ENCODE measurements around the gene ERO1B.
"Not testable (repeated sequence)": the region's sequence is repeated elsewhere in the genome, so short reads cannot be mapped to it uniquely, and the experiment has no call there.

Gene ERO1B

GRCh38 chr1:236281654-236282424, at the start of gene ERO1B:
ERO1B (minus strand) TSS chr1:236281958; CDS start chr1:236281783, 175 bp downstream.
- DNase-seq (ENCODE audit: low read depth, low spot score) = peak; percentile 81

- not testable (repeated sequence) for DNase-seq (ENCODE audit: low read depth, low spot score)
Observed at GRCh38 chr1:236331412-236331811, 49.7 kb upstream of the ERO1B start.

GRCh38 chr1:236326432-236326831, 44.7 kb upstream of the ERO1B start:
- DNase-seq (ENCODE audit: low read depth, low spot score) = no peak

GRCh38 chr1:236325567-236325966, 43.8 kb upstream of the ERO1B start:
- no peak for DNase-seq (ENCODE audit: low read depth, low spot score)

- no peak for DNase-seq (ENCODE audit: low read depth, low spot score)
Observed at GRCh38 chr1:236323819-236324411, 42.2 kb upstream of the ERO1B start.

GRCh38 chr1:236322566-236323409, 41.0 kb upstream of the ERO1B start:
- no peak for DNase-seq (ENCODE audit: low read depth, low spot score)

- DNase-seq (ENCODE audit: low read depth, low spot score) = no peak
Observed at GRCh38 chr1:236321101-236321500, 39.3 kb upstream of the ERO1B start.

GRCh38 chr1:236320671-236321070, 38.9 kb upstream of the ERO1B start:
- DNase-seq (ENCODE audit: low read depth, low spot score) = no peak

- DNase-seq (ENCODE audit: low read depth, low spot score) = no peak
Observed at GRCh38 chr1:236320214-236320613, 38.5 kb upstream of the ERO1B start.

- DNase-seq (ENCODE audit: low read depth, low spot score) = no peak
Observed at GRCh38 chr1:236316437-236316836, 34.7 kb upstream of the ERO1B start.

GRCh38 chr1:236315518-236315917, 33.8 kb upstream of the ERO1B start:
- DNase-seq (ENCODE audit: low read depth, low spot score) = no peak

GRCh38 chr1:236315092-236315491, 33.3 kb upstream of the ERO1B start:
- no peak for DNase-seq (ENCODE audit: low read depth, low spot score)

- not testable (repeated sequence) for DNase-seq (ENCODE audit: low read depth, low spot score)
Observed at GRCh38 chr1:236314050-236314449, 32.3 kb upstream of the ERO1B start.

- no peak for DNase-seq (ENCODE audit: low read depth, low spot score)
Observed at GRCh38 chr1:236313427-236313826, 31.7 kb upstream of the ERO1B start.

GRCh38 chr1:236311040-236311439, 29.3 kb upstream of the ERO1B start:
- no peak for DNase-seq (ENCODE audit: low read depth, low spot score)

- no peak for DNase-seq (ENCODE audit: low read depth, low spot score)
Observed at GRCh38 chr1:236308827-236309226, 27.1 kb upstream of the ERO1B start.

GRCh38 chr1:236307435-236307834, 25.7 kb upstream of the ERO1B start:
- no peak for DNase-seq (ENCODE audit: low read depth, low spot score)

GRCh38 chr1:236304682-236305081, 22.9 kb upstream of the ERO1B start:
- no peak for DNase-seq (ENCODE audit: low read depth, low spot score)

- DNase-seq (ENCODE audit: low read depth, low spot score) = no peak
Observed at GRCh38 chr1:236303675-236304074, 21.9 kb upstream of the ERO1B start.

GRCh38 chr1:236302941-236303340, 21.2 kb upstream of the ERO1B start:
- no peak for DNase-seq (ENCODE audit: low read depth, low spot score)

GRCh38 chr1:236301958-236302335, 20.2 kb upstream of the ERO1B start:
- DNase-seq (ENCODE audit: low read depth, low spot score) = no peak

Data from brain pericyte (primary cell).